Karpas-422 (cell line): Measurements from ENCODE around the gene ZNF512B. TPM values are rescaled to one million over a fixed set of nuclear protein-coding genes. Genes with fewer than 3 reads are reported as not detected.
"Not testable (repeated sequence)": the region's sequence is repeated elsewhere in the genome, so short reads cannot be mapped to it uniquely, and the experiment has no call there.

Experiments
- DNase-seq: peaks from one replicate; pipeline ENCODE4 v3.0.0-alpha.2; 2015
- H2AFZ ChIP-seq: fragments of 200-600 bp; sonication (generic); 2 replicates; pipeline ENCODE4 v1.6.1; 2014; ENCODE audit warnings: antibody characterized with exemption, low read length, mixed read lengths
- H3K27ac ChIP-seq: fragments of 200-600 bp; sonication (generic); 2 replicates; pipeline ENCODE4 v1.5.1; 2014; ENCODE audit warnings: mild to moderate bottlenecking, low read length, moderate library complexity
- H3K27me3 ChIP-seq: fragments of 200-600 bp; sonication (generic); 2 replicates; pipeline ENCODE4 v1.6.1; 2014; ENCODE audit warnings: low read length, mixed read lengths
- H3K36me3 ChIP-seq: fragments of 200-600 bp; sonication (generic); 2 replicates; pipeline ENCODE4 v1.6.1; 2014; ENCODE audit warnings: low read length, mixed read lengths; ENCODE audit not compliant: insufficient read depth
- H3K4me1 ChIP-seq: fragments of 200-600 bp; sonication (generic); 2 replicates; pipeline ENCODE4 v1.6.1; 2014; ENCODE audit warnings: mild to moderate bottlenecking, low read length, mixed read lengths
- H3K4me2 ChIP-seq: fragments of 200-600 bp; sonication (generic); 2 replicates; pipeline ENCODE4 v1.6.1; 2014; ENCODE audit warnings: low read length, low read depth, mild to moderate bottlenecking; ENCODE audit not compliant: poor library complexity, severe bottlenecking
- H3K4me3 ChIP-seq: fragments of 200-600 bp; sonication (generic); 2 replicates; pipeline ENCODE4 v1.5.1; 2014; ENCODE audit warnings: mild to moderate bottlenecking, antibody characterized with exemption, low read length, mixed read lengths
- H3K79me2 ChIP-seq: fragments of 200-600 bp; sonication (generic); 2 replicates; pipeline ENCODE4 v1.6.1; 2014; ENCODE audit warnings: mild to moderate bottlenecking, low read length, mixed read lengths
- H3K9ac ChIP-seq: fragments of 200-600 bp; sonication (generic); 2 replicates; pipeline ENCODE4 v1.6.0; 2014; ENCODE audit warnings: low read length
- H3K9me2 ChIP-seq: fragments of 200-600 bp; sonication (generic), shearing (Covaris generic); replicated peaks from 2 replicates; pipeline ENCODE4 v1.6.0; 2014; ENCODE audit warnings: mild to moderate bottlenecking, low read length, moderate library complexity; ENCODE audit not compliant: insufficient read depth
- H3K9me3 ChIP-seq: fragments of 300-700, 200-600 bp; sonication (generic); 2 replicates; pipeline ENCODE4 v1.6.1; 2014; ENCODE audit warnings: low read length, mixed read lengths
- H4K20me1 ChIP-seq: fragments of 200-600 bp; sonication (generic); 2 replicates; pipeline ENCODE4 v1.6.1; 2014; ENCODE audit warnings: mild to moderate bottlenecking, antibody characterized with exemption, low read length, low read depth; ENCODE audit not compliant: insufficient read depth
- total RNA-seq: library from RNA; depleted of rRNA; stranded (reverse); fragments of >200 nt; shearing (Covaris generic); gene quantifications from 2 replicates; pipeline ENCODE4 v1.2.3, GENCODE V29; 2014; ENCODE audit warnings: low replicate concordance

The ZNF512B gene
- total RNA-seq, 1 experiment from 2014 or later, result 4.2 TPM

DNA sequence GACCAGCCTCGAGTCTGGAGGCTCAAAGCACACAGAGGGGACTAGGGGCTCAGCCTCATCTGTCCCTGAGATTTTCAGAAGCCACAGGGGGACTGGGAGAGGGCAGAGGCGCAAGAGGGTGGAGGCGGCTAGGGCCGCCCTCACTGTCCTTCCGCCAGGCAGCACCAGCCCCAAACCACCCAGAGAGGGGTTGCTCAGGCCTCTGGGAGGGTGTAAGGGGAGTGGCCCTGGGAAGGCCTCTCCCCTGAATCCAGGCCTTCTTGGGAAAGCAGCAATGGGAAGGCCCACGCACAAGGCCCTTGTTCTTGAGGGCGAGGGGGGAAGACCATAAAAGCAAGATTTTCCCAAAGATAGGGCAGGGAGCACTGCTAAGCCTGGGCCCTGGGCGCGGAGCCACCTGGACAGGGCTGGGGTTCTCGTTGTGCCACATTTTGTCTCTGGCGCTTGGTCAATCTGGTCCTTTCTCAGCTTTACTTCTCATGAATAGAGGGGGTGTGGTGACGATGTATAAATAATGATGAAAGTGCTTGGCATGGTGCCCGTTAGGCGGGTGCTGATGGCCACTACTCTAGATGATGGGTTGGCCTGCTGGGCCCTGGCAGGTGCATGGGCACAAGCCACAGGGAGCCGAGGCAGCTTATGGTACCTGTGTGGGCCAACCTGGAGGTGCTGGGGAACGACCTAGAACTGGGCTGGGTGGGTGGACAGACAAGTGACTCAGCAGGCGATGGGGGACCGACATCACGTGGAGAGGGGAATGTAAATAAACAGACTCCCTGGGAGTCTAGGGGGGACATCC, 4.9 kb upstream of the ZNF512B start:
- no peaks in the 10 kb centered on the region for H3K27me3 ChIP-seq
- no peak for DNase-seq
- H3K4me1 ChIP-seq, result peaks cover 20% of the 10 kb centered on the region
- H4K20me1 ChIP-seq, result no peaks in the 10 kb centered on the region
- no peaks in the 10 kb centered on the region for H3K79me2 ChIP-seq
- no peak overlapping the region for H2AFZ ChIP-seq
- no peaks in the 10 kb centered on the region for H3K9me3 ChIP-seq
- no peak overlapping the region for H3K4me3 ChIP-seq
- H3K4me2 ChIP-seq, result no peak overlapping the region
- H3K36me3 ChIP-seq, result no peaks in the 10 kb centered on the region
- H3K9me2 ChIP-seq, result no peaks in the 10 kb centered on the region
- H3K27ac ChIP-seq, result no peak overlapping the region
- H3K9ac ChIP-seq, result no peak overlapping the region

DNA sequence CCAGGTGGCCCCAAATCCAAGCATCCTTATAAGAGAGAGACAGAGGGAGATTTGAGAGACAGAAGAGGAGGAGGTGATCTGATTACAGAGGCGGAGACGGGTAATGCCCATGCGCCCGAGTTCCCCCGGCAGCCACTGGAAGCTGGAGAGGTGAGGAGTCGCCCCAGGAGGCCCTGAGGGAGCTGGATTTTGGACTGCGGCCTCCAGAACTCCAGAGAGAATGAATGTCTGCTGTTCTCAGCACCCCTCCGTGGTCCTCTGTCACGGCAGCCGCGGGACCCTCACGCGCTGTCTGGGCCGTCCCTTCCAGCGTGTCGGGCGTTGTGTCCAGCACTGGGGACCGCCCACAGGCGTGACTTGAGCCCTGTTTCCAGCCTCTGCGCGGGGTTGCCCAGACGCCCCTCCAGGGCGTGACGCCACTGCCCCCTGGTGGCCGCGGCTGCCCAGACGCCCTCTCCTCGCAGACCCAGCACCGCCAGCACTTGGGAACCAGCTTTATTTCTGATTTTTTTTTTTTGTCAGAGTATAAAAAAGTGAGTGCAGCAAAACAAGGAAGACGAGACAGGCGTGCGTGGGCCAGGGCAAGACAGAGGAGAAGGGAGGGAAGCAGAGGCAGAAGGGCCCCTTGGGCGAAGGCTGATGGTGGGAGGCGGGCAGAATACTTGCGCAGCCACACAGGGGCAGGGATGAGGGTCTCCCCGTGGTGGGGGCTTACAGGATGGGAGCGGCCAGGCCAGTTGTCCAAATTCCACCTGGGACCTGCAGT, 4.1 kb upstream of the ZNF512B start:
- Histone ChIP-seq H4K20me1 (no peaks in the 10 kb centered on the region), H3K27ac (no peak overlapping the region), H3K36me3 (no peaks in the 10 kb centered on the region), H3K4me2 (peak overlapping the region; percentile 37), H3K4me3 (no peak overlapping the region), H3K9me3 (no peaks in the 10 kb centered on the region), H3K9ac (no peak overlapping the region), H3K9me2 (no peaks in the 10 kb centered on the region), H3K79me2 (peaks cover 4% of the 10 kb centered on the region), H2AFZ (no peak overlapping the region), H3K27me3 (no peaks in the 10 kb centered on the region), H3K4me1 (peaks cover 17% of the 10 kb centered on the region)
- peak; percentile 92 for DNase-seq

GRCh38 chr20:63973160-63973479, 3.4 kb upstream of the ZNF512B start:
- Histone ChIP-seq H3K27ac (no peak overlapping the region), H3K9me3 (no peaks in the 10 kb centered on the region), H2AFZ (no peak overlapping the region), H3K4me2 (no peak overlapping the region), H4K20me1 (no peaks in the 10 kb centered on the region), H3K9ac (no peak overlapping the region), H3K4me3 (no peak overlapping the region), H3K36me3 (no peaks in the 10 kb centered on the region), H3K9me2 (no peaks in the 10 kb centered on the region), H3K4me1 (peaks cover 16% of the 10 kb centered on the region), H3K79me2 (peaks cover 10% of the 10 kb centered on the region), H3K27me3 (no peaks in the 10 kb centered on the region)
- DNase-seq, result no peak

DNA sequence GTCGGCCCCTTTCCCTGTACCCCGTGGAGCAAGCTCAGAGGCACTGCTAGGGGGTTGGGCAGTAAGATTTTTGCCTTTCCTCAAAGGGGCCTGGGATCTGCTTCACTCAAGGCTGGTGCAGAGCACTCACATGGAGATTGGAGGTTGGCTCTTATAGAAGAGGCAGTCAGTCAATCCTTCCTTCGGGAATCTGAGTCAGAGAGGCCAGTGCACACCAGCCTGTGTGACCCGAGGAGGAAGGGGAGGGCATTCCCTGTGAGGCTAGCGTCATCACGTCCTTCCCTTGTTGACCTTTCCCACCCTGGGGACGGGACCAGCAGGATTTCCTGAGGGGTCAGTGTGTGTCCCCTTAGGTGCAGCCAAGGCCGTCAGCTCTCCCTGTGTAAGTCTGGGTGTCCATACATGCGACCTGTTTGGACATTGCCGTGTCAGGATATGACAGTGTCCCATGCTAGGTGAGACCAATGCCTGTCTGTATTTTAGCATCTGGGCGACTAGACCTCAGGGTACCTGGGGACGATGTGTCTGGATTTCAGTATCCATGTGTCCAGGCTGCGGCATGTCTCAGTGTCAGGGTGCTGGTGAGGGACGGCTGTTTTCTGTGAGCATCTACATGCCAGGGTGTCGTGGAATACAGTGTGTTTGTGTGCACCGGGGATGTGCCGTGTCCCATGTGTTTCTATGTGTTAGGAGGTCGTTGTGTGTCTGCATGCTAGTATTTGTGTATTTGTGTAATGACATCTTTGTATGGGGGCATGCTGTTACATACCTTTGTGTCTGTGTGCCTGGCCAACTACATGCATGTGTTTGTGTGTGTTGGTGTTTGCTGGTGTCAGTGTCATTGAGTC, 2.8 kb upstream of the ZNF512B start:
- Histone ChIP-seq H3K79me2 (peaks cover 15% of the 10 kb centered on the region), H3K4me2 (no peak overlapping the region), H3K4me1 (peaks cover 13% of the 10 kb centered on the region), H4K20me1 (no peaks in the 10 kb centered on the region), H3K36me3 (no peaks in the 10 kb centered on the region), H2AFZ (no peak overlapping the region), H3K9ac (no peak overlapping the region), H3K4me3 (no peak overlapping the region), H3K27ac (no peak overlapping the region), H3K27me3 (no peaks in the 10 kb centered on the region), H3K9me2 (no peaks in the 10 kb centered on the region), H3K9me3 (no peaks in the 10 kb centered on the region)
- no peak for DNase-seq

DNA sequence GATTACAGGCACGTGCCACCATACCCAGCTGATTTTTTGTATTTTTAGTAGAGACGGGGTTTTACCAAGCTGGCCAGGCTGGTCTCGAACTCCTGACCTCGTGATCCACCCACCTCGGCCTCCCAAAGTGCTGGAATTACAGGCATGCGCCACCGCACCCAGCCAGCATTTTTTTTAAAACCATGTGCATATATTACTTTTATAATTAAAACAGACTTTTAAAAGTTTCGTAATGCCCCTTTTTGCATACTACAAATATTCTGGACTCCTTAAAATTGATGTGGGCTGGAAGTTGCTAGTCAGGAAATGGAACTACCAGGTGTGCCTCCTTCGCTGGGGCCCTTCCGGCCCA, 2.2 kb upstream of the ZNF512B start:
- not testable (repeated sequence) for H3K4me2 ChIP-seq, DNase-seq, H3K4me3 ChIP-seq, H3K9ac ChIP-seq, H3K27ac ChIP-seq, H3K9me3 ChIP-seq, H3K9me2 ChIP-seq, H4K20me1 ChIP-seq, H3K36me3 ChIP-seq, H3K27me3 ChIP-seq, H2AFZ ChIP-seq
- Histone ChIP-seq H3K79me2 (peaks cover 15% of the 10 kb centered on the region), H3K4me1 (peaks cover 13% of the 10 kb centered on the region)

- no peak overlapping the region for H3K4me2 ChIP-seq
Observed at GRCh38 chr20:63970714-63971431, 1.1 kb upstream of the ZNF512B start.

DNA sequence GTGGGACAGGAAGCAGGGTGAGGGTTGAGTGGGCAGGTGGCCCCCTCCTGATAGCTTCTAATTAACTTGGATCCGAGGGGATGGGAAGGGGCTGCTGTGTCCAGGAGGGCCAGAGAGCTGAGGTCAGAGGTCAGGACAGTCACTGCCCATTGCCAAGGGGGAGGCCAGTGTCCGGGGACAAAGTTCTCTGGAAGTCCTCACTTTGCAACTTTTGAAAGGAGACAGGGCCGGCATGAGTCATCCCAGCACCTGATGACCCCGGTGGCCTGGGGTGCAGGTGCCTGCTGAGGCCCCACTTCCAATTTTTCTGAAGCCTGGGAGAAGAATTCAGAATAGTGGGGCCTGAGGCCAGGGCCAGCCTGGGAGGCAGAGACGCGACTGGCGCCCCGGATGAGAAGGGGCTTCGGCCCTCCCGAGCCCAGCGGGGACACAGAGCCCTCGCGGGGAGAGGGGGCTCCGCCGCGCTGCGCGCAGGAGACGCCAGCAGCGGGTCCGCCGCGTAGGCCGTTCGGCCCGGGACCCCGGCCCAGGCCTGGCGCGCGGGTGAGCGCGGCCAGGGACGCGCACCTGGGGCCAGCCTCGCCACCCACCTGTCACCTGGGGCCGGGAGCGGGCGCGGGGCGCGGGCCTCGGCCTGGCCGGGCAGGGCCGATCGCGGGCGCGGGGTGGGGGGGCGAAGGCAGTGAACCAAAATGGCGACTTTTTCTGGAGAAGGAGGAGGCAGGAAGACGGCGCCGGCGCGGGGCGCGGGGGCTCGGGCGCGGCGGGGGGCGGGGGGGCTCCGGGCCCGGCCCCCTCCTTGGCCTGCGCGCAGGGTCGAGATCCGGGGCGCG, 586 bp downstream of the ZNF512B start:
- peaks cover 13% of the 10 kb centered on the region for H3K4me1 ChIP-seq
- H3K9me2 ChIP-seq, result no peaks in the 10 kb centered on the region
- H3K79me2 ChIP-seq, result peaks cover 15% of the 10 kb centered on the region
- H2AFZ ChIP-seq, result no peak overlapping the region
- H3K9me3 ChIP-seq, result no peaks in the 10 kb centered on the region
- DNase-seq, result peak; percentile 64
- H3K36me3 ChIP-seq, result no peaks in the 10 kb centered on the region
- H3K4me3 ChIP-seq, result peak overlapping the region; percentile 73
- H3K27ac ChIP-seq, result peak overlapping the region; percentile 53
- H4K20me1 ChIP-seq, result no peaks in the 10 kb centered on the region
- H3K4me2 ChIP-seq, result peak overlapping the region; percentile 74
- H3K9ac ChIP-seq, result peak overlapping the region; percentile 82
- no peaks in the 10 kb centered on the region for H3K27me3 ChIP-seq

More at GRCh38 chr20:63970714-63971431, 1.1 kb upstream of the ZNF512B start:
- DNase-seq, result no peak
- Histone ChIP-seq H3K9me2 (no peaks in the 10 kb centered on the region), H3K27me3 (no peaks in the 10 kb centered on the region), H3K4me3 (no peak overlapping the region), H3K27ac (no peak overlapping the region), H3K36me3 (no peaks in the 10 kb centered on the region), H3K9me3 (no peaks in the 10 kb centered on the region), H3K79me2 (peaks cover 15% of the 10 kb centered on the region), H3K4me1 (peaks cover 13% of the 10 kb centered on the region), H2AFZ (no peak overlapping the region), H4K20me1 (no peaks in the 10 kb centered on the region), H3K9ac (no peak overlapping the region)
